Upper lobe of right lung (tissue), 1 donor: Measurements from ENCODE around the gene GCDH. TPM values are rescaled to one million over a fixed set of nuclear protein-coding genes. Genes with fewer than 3 reads are reported as not detected.

Experiments used
- ATAC-seq: fragments of 200-7000 bp; cut with Tn5 transposase; one replicate; pipeline ENCODE4 v1.9.1; 2020; ENCODE audit warnings: mild to moderate bottlenecking, moderate library complexity
- DNase-seq: peaks from one replicate; pipeline ENCODE4 v3.0.0-alpha.2; 2020
- H3K27ac ChIP-seq: fragments of 200-600 bp; one replicate; pipeline ENCODE4 v1.8.0; 2022
- H3K27me3 ChIP-seq: fragments of 200-600 bp; one replicate; pipeline ENCODE4 v1.8.0; 2022; ENCODE audit warnings: mild to moderate bottlenecking
- H3K36me3 ChIP-seq: fragments of 200-600 bp; one replicate; pipeline ENCODE4 v1.8.0; 2022
- H3K4me1 ChIP-seq: fragments of 200-600 bp; one replicate; pipeline ENCODE4 v1.8.0; 2022
- H3K4me3 ChIP-seq: fragments of 200-600 bp; one replicate; pipeline ENCODE4 v1.8.0; 2022; ENCODE audit warnings: mild to moderate bottlenecking
- H3K9me3 ChIP-seq: fragments of 200-600 bp; one replicate; pipeline ENCODE4 v1.8.0; 2022
- intact Hi-C: fragments of 100-400 bp; cut with DNase I; formaldehyde crosslinking; loops from one replicate; pipeline ENCODE4 v1.11.0; 2022
- total RNA-seq: library from RNA; stranded (reverse); fragmentation: NEBNext Ultra II Directional; extraction: Animal tissue kit (Norgen Biotek cat#: 25700); gene quantifications from one replicate; pipeline ENCODE4 v1.2.1, GENCODE V29; 2021
- TF ChIP-seq, protein P1 (sequence below): fragments of 200-600 bp; IDR thresholded peaks from one replicate; pipeline ENCODE4 v1.8.0; 2022; ENCODE audit warnings: antibody characterized with exemption
- donor health status: DM: no; HTN: yes; CAD: no; lungs with severe emphysema.

GCDH gene
- total RNA-seq, 1 donor from 2014 or later: 21.0 TPM

DNA sequence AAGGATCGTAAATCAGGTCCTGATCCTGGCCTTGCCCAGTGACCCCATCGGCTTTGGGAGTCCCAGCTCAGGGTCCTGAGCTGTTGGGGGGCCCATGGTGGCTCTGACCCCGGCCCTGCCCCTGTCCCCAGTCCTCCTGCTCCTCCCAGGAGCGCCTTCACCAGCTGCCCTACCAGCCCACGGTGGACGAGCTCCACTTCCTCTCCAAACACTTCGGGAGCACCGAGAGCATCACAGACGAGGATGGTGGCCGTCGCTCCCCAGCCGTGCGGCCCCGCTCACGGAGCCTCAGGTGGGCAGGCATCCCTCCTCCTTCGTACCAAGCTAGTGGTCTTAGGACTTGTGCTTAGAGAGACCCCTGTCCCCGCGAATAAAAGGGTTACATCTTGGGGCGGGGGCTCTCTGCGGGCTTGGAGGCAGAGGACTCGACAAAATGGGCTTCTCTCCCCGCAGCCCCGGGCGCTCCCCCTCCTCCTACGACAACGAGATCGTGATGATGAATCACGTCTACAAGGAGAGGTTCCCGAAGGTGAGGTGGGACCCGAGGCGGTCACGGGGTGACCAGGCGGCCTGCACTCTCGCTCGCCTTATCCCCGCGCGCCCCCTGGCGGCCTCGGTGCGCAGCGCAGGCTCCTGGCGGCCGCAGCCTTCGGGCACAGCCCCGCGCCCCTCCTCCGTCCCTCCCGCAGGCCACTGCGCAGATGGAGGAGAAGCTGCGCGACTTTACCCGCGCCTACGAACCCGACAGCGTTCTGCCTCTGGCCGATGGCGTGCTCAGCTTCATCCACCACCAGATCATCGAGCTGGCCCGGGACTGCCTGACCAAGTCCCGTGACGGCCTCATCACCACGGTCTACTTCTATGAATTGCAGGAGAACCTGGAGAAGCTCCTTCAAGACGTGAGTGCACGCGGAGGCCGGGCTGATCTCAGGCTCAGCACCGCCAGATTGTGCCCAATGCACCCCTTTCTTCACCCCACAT is 43.5 kb upstream of the GCDH start:
- ATAC-seq (peak; percentile 100), DNase-seq (peak; percentile 93)
- peaks cover 38% of the 10 kb centered on the region for H3K27me3 ChIP-seq
- peaks cover 9% of the 10 kb centered on the region for H3K4me1 ChIP-seq
- no peak overlapping the region for H3K27ac ChIP-seq
- peak overlapping the region; percentile 5 for H3K4me3 ChIP-seq
- H3K36me3 ChIP-seq: no peaks in the 10 kb centered on the region
- intact Hi-C loops: loop anchor here (5.0 kb wide), 1 partner anchor 80 kb away; no protein-coding TSS in a partner anchor
- no peaks in the 10 kb centered on the region for H3K9me3 ChIP-seq
- TF ChIP-seq, protein P1, sequence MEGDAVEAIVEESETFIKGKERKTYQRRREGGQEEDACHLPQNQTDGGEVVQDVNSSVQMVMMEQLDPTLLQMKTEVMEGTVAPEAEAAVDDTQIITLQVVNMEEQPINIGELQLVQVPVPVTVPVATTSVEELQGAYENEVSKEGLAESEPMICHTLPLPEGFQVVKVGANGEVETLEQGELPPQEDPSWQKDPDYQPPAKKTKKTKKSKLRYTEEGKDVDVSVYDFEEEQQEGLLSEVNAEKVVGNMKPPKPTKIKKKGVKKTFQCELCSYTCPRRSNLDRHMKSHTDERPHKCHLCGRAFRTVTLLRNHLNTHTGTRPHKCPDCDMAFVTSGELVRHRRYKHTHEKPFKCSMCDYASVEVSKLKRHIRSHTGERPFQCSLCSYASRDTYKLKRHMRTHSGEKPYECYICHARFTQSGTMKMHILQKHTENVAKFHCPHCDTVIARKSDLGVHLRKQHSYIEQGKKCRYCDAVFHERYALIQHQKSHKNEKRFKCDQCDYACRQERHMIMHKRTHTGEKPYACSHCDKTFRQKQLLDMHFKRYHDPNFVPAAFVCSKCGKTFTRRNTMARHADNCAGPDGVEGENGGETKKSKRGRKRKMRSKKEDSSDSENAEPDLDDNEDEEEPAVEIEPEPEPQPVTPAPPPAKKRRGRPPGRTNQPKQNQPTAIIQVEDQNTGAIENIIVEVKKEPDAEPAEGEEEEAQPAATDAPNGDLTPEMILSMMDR: peak; percentile 100

DNA sequence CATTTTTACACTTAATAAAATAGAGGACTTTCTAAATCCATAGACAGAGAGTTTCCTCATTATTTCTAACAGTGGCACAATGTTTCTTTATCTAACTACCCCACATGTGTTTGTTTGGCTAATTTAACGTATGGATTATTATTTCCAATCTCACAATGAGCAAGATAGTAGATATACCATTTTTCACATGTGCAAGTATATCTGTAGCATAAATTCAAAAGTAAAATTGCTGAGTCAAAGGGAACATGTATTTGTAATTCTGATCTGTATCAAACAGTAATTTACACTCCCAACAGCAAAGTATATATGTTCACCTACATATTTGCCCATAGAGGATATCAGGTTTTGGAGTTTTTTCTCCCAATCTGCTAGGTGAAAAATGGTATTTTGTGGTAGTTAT is 34.3 kb upstream of the GCDH start:
- no peak overlapping the region for H3K4me3 ChIP-seq
- intact Hi-C loops: no loop called here
- H3K36me3 ChIP-seq: no peaks in the 10 kb centered on the region
- H3K27ac ChIP-seq: no peak overlapping the region
- ATAC-seq: no peak
- no peak for DNase-seq
- H3K27me3 ChIP-seq: no peaks in the 10 kb centered on the region
- no peaks in the 10 kb centered on the region for H3K4me1 ChIP-seq
- H3K9me3 ChIP-seq: no peaks in the 10 kb centered on the region
- TF ChIP-seq, protein P1: no peak

DNA sequence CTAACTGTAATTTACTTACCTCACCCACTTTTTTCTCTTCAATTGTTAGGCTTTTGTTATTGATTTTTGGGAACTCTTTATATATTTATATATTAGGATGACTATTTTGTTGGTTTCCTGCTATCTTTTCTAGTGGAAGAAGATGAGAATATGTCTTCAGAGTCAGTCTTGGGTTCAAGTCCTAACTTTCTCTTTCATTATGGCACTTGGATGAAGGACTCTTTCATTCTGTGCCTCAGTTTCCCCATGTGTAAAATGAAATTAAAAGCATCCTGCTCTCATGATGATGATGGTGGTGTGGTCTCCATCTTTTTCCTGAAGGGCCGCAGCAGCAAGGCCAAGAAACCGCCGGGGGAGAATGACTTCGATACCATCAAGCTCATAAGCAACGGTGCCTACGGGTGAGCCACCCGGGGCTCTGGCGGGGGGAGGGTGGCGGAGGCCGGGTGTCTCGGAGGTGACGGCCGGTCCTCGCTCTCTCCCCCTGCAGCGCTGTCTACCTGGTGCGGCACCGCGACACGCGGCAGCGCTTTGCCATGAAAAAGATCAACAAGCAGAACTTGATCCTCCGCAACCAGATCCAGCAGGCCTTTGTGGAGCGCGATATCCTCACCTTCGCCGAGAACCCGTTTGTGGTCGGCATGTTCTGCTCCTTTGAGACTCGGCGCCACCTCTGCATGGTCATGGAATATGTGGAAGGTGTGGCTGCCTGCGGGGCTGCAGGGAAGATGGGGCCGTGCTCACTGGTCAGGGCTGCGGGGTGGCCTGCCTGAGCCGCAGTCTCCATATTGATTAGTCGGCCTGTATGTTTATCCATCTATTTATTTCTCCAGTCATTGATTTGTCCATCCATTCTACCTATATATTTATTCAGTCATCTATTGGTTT is 32.7 kb upstream of the GCDH start:
- Histone ChIP-seq H3K27me3 (no peaks in the 10 kb centered on the region), H3K4me3 (no peak overlapping the region), H3K27ac (no peak overlapping the region), H3K4me1 (no peaks in the 10 kb centered on the region), H3K9me3 (no peaks in the 10 kb centered on the region), H3K36me3 (no peaks in the 10 kb centered on the region)
- intact Hi-C loops: no loop called here
- TF ChIP-seq, protein P1: no peak
- no peak for DNase-seq
- ATAC-seq: no peak

DNA sequence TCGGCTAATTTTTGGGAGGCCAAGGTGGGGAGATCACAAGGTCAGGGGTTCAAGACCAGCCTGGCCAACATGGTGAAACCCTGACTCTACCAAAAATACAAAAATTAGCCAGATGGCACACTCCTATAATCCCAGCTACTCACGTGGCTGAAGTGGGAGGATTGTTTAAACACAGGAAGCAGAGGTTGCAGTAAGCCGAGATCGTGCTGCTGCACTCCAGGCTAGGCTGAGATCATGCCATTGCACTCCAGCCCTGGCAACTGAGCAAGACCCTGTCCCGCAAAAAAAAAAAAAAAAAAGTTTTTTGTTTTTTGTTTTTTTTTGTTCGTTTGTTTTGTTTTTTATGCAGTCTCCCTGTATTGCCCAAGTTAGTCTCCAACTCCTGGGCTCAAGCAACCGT is 31.4 kb upstream of the GCDH start:
- DNase-seq (no peak), ATAC-seq (no peak)
- no peaks in the 10 kb centered on the region for H3K4me1 ChIP-seq
- no peaks in the 10 kb centered on the region for H3K9me3 ChIP-seq
- H3K27me3 ChIP-seq: no peaks in the 10 kb centered on the region
- H3K27ac ChIP-seq: no peak overlapping the region
- no peak overlapping the region for H3K4me3 ChIP-seq
- intact Hi-C loops: no loop called here
- H3K36me3 ChIP-seq: no peaks in the 10 kb centered on the region
- TF ChIP-seq, protein P1: no peak

DNA sequence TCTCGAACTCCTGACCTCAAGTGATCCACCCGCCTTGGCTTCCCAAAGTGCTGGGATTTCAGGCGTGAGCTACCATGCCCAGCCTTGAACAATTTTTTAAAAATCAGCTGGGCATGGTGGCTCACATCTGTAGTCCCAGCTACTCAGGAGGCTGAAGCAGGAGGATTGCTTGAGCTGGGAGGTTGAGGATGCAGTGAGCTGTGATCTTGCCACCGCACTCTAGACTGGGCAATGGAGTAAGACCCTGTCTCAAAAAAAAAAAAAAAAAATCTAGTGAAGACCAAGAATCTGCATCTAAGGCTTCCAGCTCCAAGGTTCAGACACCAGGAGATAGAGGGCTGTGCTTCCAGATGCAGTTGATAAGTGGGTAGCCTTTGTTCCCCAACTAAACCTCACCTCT is 26.8 kb upstream of the GCDH start:
- Histone ChIP-seq H3K27me3 (no peaks in the 10 kb centered on the region), H3K9me3 (no peaks in the 10 kb centered on the region), H3K4me3 (no peak overlapping the region), H3K36me3 (no peaks in the 10 kb centered on the region), H3K27ac (no peak overlapping the region), H3K4me1 (peaks cover 5% of the 10 kb centered on the region)
- no peak for DNase-seq
- no peak for ATAC-seq
- TF ChIP-seq, protein P1: no peak
- intact Hi-C loops: no loop called here
